UCSD-AML1 (cell line): ENCODE measurements around the gene PDE2A.

Experiments
- DNase-seq: peaks from one replicate; lab custom pipeline; 2025; ENCODE audit not compliant: unreplicated experiment; lab: John Stamatoyannopoulos, UW

The PDE2A gene

GRCh38 chr11:72616655-72617054, 57.6 kb downstream of the PDE2A start:
- no peak for DNase-seq

DNA sequence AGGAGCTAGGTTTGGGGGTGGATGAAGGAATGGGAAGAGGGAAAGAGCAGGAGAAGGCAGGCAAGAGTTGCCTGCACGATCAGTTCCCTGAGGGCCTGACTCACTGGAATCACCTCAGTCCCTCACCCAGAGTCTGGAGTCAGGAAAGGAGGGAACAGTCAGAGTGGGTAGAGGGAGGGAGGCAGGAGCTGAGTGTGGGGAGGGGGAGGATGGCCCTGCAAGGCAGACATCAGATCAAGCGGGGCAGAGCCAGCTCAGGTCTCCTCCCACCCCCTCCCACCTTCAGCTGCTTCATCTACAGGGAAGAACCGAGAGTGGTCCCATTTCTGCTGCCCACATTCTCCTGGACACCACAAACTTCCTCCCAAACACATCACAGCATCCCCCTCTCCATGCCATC, 58.9 kb downstream of the PDE2A start:
- DNase-seq: no peak

DNA sequence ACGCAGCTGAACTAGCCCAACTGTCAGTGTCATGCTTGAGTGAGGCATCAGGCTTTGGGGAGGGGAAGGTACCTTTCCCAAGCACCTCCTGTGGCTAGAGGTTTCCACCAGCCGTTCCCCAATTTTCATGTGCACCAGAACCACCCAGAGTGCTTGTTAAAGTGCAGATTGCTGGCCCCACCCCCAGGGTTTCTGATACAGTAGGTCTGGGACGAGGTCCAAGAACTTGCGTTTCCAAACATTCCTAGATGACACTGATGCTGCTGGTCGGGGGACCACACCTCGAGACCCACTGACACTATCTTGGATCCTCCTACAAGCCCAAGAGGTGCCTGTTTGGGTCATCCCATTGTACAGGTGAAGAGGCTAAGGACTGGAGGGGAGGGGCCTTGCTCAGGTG, 59.8 kb downstream of the PDE2A start:
- DNase-seq: no peak

DNA sequence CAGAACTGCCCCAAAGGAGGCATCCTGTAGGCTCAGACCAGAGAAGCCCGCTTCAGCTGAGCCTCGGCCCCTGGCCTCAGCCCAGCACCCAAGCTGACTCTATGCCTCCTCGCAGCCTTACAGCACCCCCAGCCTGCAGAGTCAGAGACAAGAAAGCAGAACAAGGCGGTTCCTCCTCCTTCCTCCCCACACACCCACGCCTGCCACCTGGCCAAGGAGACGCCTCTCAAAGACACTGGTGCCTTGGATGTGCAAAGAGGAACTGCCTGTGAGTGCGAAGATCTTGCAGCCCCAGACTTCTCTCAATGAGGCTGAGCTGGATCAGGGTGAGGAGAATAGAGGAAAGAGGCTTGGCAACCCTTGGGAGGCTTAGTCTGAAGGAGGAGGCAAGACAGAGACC, 60.2 kb downstream of the PDE2A start:
- DNase-seq: peak; percentile 53

GRCh38 chr11:72613450-72613849, 60.8 kb downstream of the PDE2A start:
- no peak for DNase-seq

GRCh38 chr11:72609476-72609875, 64.7 kb downstream of the PDE2A start:
- DNase-seq: no peak

DNA sequence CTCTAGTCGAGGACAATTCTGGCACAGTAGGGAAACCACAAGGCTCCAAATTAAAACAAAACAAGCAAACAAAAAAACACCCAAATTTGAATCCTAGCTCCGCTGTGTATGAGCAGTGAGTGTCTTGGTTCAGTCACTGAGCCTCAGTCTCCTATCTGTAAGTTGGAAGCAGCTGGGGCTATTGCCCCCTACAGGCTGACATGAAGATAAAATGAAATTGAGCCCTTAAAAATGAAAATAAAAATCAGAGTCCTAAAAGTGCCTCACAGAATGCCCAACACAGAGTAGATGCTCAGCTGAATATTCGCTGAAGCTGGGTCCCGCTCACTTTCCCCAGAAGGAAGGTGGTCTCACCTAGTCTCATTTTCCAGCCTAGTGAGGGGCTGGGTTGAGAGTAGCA, 65.2 kb downstream of the PDE2A start:
- DNase-seq: no peak

- DNase-seq: no peak
These were observed 66.7 kb downstream of the PDE2A start for GRCh38 chr11:72607496-72607895.

GRCh38 chr11:72606748-72607468, 67.3 kb downstream of the PDE2A start:
- no peak for DNase-seq

DNA sequence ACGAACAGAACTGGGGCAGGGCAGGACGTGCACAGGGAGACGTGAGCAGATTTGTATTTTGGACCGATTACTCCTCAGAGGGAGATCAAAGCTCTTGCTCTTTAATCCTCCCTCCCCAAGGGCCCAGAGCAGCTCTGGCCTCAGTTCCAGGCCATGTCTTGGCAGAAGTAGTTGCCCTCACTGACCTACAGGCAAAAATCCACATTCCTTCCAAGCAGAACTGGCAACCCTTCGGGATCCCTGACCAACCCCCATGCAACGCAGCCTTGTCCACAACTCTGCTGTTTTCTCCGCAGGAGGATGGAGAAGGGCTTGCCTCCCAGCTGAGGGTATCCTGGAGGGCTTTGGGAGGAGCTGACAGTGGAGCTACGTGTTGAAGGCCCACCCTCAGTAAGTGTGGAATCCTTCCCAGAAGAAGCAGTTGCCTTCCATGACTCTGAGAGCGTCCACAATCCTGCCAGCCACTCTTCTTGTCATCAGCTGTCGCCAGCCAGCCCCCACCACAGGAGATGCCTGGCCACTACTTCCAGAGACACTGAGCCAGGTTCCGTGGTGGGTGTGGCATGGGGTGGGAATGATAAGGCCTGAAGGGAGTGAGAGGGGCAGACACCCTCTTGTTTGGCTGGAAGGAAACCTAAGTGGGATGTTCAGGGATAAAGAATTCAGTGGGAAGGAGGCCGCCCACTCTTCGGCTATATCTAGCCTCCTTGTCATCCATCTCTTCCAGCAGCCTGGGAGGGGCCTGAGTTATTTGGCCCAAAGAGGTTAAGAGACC, 68.1 kb downstream of the PDE2A start:
- DNase-seq: no peak

DNA sequence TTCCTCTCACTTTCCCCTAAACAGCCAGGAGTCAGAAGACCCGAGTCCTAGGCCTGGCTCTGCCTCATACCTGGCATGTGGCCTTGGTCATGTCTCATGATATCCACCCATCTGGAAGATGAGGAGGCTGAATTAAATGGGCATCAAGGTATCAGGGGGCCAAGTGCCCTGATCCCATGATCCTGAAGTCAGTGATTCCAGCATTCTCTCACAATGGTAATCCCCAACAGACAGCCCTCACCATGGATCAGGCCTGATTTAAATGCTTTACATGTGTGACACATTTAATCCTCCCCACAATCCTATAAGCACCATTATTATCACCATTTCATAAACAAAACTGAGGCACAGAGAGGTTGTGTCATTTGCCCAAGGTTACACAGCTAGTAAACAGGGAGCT, 70.0 kb downstream of the PDE2A start:
- no peak for DNase-seq

DNA sequence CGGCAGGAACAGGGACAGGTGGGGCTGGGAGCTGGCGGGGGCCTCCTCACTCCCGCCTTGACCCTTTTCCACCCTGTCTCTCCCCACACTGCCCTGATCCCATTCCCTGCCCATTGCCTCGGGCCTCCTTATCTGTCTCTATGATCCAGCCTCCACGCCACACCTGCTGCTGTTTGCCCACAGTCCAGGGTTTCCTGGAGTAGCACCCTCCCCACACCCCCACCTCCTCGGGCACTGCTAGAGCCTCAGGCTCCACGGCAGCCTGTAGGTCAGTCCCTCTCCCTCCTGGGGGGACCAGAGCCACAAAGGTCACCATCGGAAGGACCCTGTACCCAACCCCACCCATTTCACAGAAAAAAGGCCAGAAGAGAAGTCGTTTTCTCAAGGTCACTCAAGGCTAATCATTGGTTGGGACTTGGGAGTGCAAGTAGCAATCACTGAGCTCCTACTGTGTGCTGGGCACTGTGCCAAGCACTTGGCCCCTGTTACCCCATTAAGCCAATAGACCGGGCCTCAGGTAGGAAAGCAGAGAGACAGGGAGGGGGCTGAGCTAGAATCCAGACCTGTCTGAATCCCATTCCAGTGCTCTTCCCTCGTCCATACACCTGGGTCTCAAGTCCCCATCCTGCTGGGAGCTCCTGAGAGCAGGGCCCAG, 71.8 kb downstream of the PDE2A start:
- no peak for DNase-seq

DNA sequence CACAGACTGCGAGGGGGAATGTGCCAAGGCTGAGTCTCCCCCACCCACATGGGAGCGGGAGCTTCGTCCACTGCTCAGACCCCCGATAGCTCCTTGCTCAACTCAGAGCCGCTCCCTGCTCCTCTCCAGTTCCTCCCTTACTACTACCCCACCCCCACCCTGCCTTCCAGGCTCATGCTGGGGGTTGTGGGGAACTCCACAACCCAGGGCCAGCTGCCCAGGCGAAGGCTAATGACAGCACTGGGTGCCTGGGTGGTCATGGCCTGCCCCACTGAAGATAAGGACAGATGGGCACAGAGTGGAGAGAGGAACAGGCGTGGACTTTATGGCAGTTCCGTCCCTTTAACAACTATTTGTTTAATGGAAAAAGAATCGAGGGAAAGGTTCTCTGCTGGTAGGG, 73.7 kb downstream of the PDE2A start:
- DNase-seq: no peak

DNA sequence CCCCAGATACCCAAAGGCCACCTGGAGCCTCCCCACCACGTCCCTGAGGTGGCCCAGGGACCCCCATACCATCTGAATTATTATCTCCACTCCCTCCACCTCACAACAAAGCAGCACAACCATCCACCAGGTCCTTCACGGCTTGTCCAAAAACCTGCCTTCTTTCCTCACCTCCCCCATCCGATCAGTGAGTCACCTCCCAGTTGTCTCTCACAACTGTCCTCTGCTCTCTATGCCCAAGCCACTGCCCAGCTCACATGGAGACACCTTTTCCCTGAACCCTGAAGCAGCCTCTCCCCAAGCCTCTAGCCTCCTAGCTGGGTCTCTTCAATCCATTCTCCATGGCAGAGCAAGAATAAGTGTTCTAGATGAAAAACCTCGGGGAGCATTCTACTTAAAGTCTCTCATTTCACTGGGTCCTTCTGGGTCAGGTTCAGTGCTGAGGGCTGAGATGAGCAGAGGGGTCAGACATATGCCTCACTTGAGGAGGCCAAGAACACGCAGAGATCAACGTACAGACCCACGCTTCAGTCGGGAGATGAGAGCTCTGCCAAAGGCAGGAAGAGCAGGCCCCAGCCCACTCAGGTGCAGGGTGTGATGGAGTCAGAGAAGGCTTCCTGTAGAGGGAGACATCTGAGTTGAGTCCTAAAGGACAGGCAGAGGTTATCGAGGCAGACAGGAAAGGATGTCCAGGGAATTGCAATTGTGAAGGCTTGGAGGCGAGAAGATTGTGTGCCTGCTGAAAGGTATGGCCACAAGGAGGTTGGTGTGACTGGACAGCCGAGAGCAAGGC, 74.7 kb downstream of the PDE2A start:
- DNase-seq: no peak

DNA sequence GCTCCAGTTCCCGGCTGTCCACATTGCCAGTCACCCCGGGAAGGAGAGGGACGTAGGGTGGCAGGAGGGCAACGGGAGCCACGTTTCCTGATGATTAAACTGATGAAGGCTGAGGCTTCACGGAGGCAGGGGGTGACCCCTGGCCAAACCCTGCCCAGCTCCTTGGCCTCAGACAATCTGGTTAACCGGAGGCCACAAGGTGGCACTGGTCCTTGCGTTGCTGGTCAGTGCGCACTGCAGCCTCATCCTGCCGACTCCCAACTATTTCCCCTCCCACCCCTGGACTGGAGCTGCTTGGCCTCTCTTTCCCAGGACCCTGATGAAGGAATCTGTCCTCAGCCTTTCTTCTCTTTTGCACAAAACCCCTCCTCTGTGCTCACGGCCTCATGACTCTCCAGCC, 75.3 kb downstream of the PDE2A start:
- DNase-seq: peak; percentile 41

GRCh38 chr11:72598466-72598865, 75.8 kb downstream of the PDE2A start:
- DNase-seq: no peak

GRCh38 chr11:72597721-72598120, 76.5 kb downstream of the PDE2A start:
- no peak for DNase-seq

- DNase-seq: no peak
These were observed 78.9 kb downstream of the PDE2A start for GRCh38 chr11:72595292-72595684.

GRCh38 chr11:72594493-72595291, 79.5 kb downstream of the PDE2A start:
- DNase-seq: no peak

- no peak for DNase-seq
These were observed 81.3 kb downstream of the PDE2A start for GRCh38 chr11:72592698-72593495.
